ENCODE measurements around the gene KCTD20. TPM values are rescaled to one million over a fixed set of nuclear protein-coding genes. Genes with fewer than 3 reads are reported as not detected.
A peak's percentile ranks its signal among the peaks of the same experiment; 100 is the strongest.

The KCTD20 gene
- total and polyA plus RNA-seq, 2 experiments from 2014 or later: 27.4 to 56.3 TPM

DNA sequence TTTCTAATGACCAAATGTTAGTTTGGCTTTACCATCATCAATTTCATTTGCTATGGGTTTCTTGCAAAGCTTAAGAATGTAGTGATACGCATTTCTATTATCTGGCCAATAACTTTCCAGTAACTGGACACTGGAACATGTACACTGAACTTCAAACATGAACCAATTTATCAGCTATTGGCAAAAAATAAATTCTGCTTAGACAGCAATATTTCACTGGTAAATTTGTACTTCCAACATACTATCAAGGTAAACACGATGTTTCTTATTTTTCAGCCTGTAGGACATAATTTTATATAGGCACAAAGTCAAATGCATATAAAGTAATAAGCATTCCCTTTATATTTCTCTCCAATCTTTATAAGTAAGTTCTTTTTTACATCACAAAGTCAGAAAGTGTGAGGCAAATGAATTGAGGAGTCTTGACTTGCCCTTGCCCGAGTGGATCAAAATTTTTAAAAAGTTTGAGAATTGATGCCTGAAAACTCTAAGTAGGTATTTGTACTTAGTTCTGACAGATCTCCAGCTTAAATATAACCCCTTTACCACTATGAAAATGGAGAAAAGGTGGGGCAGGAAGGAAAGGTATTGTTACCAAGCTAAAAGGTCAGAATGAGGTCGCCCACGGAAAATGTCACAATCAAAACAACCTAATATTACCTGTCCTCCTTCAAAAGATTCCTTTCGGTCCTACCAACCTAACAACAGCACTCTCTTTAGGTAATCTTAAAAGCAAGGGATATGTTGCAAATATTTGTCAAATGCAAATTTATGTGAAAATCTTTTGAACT is 63.1 kb downstream of the KCTD20 start:
- Histone ChIP-seq H3K4me2 (peak overlapping the region; percentile 28), H3K27me3 (no peaks in the 10 kb centered on the region), H2AFZ (no peak overlapping the region), H3K9me2 (replicated peaks; ENCODE audit: insufficient read depth) (no peaks in the 10 kb centered on the region), H3K9me3 (ENCODE audit: low read depth) (no peaks in the 10 kb centered on the region), H3K4me1 (ENCODE audit: insufficient read depth) (peaks cover 24% of the 10 kb centered on the region), H3K27ac (peak overlapping the region; percentile 56), H3K36me3 (replicated peaks; ENCODE audit: insufficient read depth, low read depth) (no peaks in the 10 kb centered on the region), H4K20me1 (ENCODE audit: insufficient read depth, poor library complexity, severe bottlenecking) (no peaks in the 10 kb centered on the region), H3K79me2 (no peaks in the 10 kb centered on the region), H3K4me3 (no peak overlapping the region)
- no peak for DNase-seq (ENCODE audit: low spot score)
- TF ChIP-seq CTCF (IDR thresholded peaks at IDR 0.05; ENCODE audit: poor library complexity) (no peak), EZH2 (IDR thresholded peaks at IDR 0.05; ENCODE audit: borderline replicate concordance) (no peak), EZH2phosphoT487 (IDR thresholded peaks at IDR 0.05; ENCODE audit: low read depth, severe bottlenecking, unreplicated experiment) (no peak)
- WGBS (ENCODE audit: low lambda C conversion rate, missing lambda C conversion rate): 77% methylated on average over 6 of the region's 6 CpGs

- H3K27me3 ChIP-seq: no peaks in the 10 kb centered on the region
- DNase-seq (ENCODE audit: low spot score): peak; percentile 26
- no peak overlapping the region for H2AFZ ChIP-seq
- no peaks in the 10 kb centered on the region for H3K36me3 ChIP-seq (replicated peaks; ENCODE audit: insufficient read depth, low read depth)
- H4K20me1 ChIP-seq (ENCODE audit: insufficient read depth, poor library complexity, severe bottlenecking): no peaks in the 10 kb centered on the region
- H3K79me2 ChIP-seq: no peaks in the 10 kb centered on the region
- WGBS (ENCODE audit: low lambda C conversion rate, missing lambda C conversion rate): 17% methylated on average over 2 of the region's 2 CpGs
- H3K9me2 ChIP-seq (replicated peaks; ENCODE audit: insufficient read depth): no peaks in the 10 kb centered on the region
- H3K4me2 ChIP-seq: peak overlapping the region; percentile 28
- no peak overlapping the region for H3K4me3 ChIP-seq
- H3K9me3 ChIP-seq (ENCODE audit: low read depth): no peaks in the 10 kb centered on the region
- H3K27ac ChIP-seq: peak overlapping the region; percentile 56
- TF ChIP-seq EZH2phosphoT487 (IDR thresholded peaks at IDR 0.05; ENCODE audit: low read depth, severe bottlenecking, unreplicated experiment): no peak
- peaks cover 24% of the 10 kb centered on the region for H3K4me1 ChIP-seq (ENCODE audit: insufficient read depth)
Observed at GRCh38 chr6:36506611-36507010, 63.8 kb downstream of the KCTD20 start.

DNA sequence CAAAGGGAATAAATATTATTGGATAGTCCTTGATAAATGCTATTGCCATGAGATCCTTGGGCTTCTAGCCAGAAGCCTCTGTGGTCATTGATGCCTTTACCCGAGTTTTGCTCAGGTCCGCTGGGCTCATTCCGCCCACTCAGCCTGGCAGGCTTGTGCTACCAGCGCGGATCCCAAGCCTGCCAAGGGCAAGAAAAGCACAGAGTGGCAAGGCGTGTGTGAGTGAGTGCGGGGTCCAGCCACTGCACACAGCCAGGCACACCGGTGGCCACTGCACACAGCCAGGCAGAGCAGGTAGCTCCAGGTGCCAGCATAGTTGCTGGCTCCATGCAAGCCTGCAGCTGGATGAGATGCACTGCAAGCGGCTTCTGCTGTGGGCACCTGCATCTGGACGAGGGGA is 65.7 kb downstream of the KCTD20 start:
- Histone ChIP-seq H3K4me1 (ENCODE audit: insufficient read depth) (peaks cover 24% of the 10 kb centered on the region), H3K27ac (no peak overlapping the region), H3K79me2 (no peaks in the 10 kb centered on the region), H3K27me3 (no peaks in the 10 kb centered on the region), H3K4me2 (no peak overlapping the region), H3K4me3 (no peak overlapping the region), H2AFZ (no peak overlapping the region), H4K20me1 (ENCODE audit: insufficient read depth, poor library complexity, severe bottlenecking) (no peaks in the 10 kb centered on the region), H3K9me2 (replicated peaks; ENCODE audit: insufficient read depth) (no peaks in the 10 kb centered on the region), H3K36me3 (replicated peaks; ENCODE audit: insufficient read depth, low read depth) (no peaks in the 10 kb centered on the region), H3K9me3 (ENCODE audit: low read depth) (no peaks in the 10 kb centered on the region)
- WGBS (ENCODE audit: low lambda C conversion rate, missing lambda C conversion rate): 98% methylated on average over 10 of the region's 10 CpGs
- TF ChIP-seq EZH2phosphoT487 (IDR thresholded peaks at IDR 0.05; ENCODE audit: low read depth, severe bottlenecking, unreplicated experiment) (no peak), CTCF (IDR thresholded peaks at IDR 0.05; ENCODE audit: poor library complexity) (no peak), EZH2 (IDR thresholded peaks at IDR 0.05; ENCODE audit: borderline replicate concordance) (no peak)
- no peak for DNase-seq (ENCODE audit: low spot score)

- H4K20me1 ChIP-seq (ENCODE audit: insufficient read depth, poor library complexity, severe bottlenecking): no peaks in the 10 kb centered on the region
- DNase-seq (ENCODE audit: low spot score): no peak
- H3K36me3 ChIP-seq (replicated peaks; ENCODE audit: insufficient read depth, low read depth): no peaks in the 10 kb centered on the region
- no peak overlapping the region for H3K27ac ChIP-seq
- no peak overlapping the region for H3K4me3 ChIP-seq
- H3K9me2 ChIP-seq (replicated peaks; ENCODE audit: insufficient read depth): no peaks in the 10 kb centered on the region
- H2AFZ ChIP-seq: no peak overlapping the region
- no peaks in the 10 kb centered on the region for H3K9me3 ChIP-seq (ENCODE audit: low read depth)
- H3K79me2 ChIP-seq: no peaks in the 10 kb centered on the region
- peaks cover 23% of the 10 kb centered on the region for H3K4me1 ChIP-seq (ENCODE audit: insufficient read depth)
- no peak overlapping the region for H3K4me2 ChIP-seq
- TF ChIP-seq CTCF (IDR thresholded peaks at IDR 0.05; ENCODE audit: poor library complexity) (no peak), EZH2phosphoT487 (IDR thresholded peaks at IDR 0.05; ENCODE audit: low read depth, severe bottlenecking, unreplicated experiment) (no peak), EZH2 (IDR thresholded peaks at IDR 0.05; ENCODE audit: borderline replicate concordance) (no peak)
- whole genome bisulfite sequencing (ENCODE audit: low lambda C conversion rate, missing lambda C conversion rate): 94% methylated on average over 3 of the region's 3 CpGs
- H3K27me3 ChIP-seq: no peaks in the 10 kb centered on the region
Observed at GRCh38 chr6:36510365-36510764, 67.6 kb downstream of the KCTD20 start.
